Measurements from ENCODE around the gene PRKCE.
"Not testable (repeated sequence)": the region's sequence is repeated elsewhere in the genome, so short reads cannot be mapped to it uniquely, and the experiment has no call there.

The PRKCE gene

GRCh38 chr2:45872211-45872610 lies 220.7 kb downstream of the PRKCE start:
- no peak for DNase-seq

DNA sequence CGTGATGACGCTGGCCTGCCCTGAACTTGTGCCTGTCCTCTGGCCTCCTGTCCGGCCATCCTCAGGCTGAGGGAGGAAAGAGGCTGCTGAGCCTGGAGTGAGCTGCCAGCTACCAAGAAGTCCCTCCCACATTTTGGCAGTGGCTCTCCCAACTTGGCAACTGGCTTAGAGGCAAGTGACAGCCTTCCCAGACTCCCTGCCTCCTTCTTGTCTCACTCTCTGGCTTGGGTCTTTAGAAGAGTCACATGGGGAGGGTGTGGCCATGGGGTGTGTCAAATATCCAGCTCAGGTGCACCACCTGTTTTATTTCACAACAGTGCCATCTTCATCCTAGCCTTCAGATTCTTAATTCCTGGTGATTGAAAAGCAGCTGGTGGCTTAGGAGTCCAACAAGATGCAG lies 222.9 kb downstream of the PRKCE start:
- peak; percentile 82 for DNase-seq

GRCh38 chr2:45876611-45877010 lies 225.1 kb downstream of the PRKCE start:
- no peak for DNase-seq

GRCh38 chr2:45879406-45879805 lies 227.9 kb downstream of the PRKCE start:
- peak; percentile 24 for DNase-seq

- DNase-seq, result no peak
These were observed 228.5 kb downstream of the PRKCE start for GRCh38 chr2:45879936-45880335.

- DNase-seq, result no peak
These were observed 230.6 kb downstream of the PRKCE start for GRCh38 chr2:45881970-45882581.

DNA sequence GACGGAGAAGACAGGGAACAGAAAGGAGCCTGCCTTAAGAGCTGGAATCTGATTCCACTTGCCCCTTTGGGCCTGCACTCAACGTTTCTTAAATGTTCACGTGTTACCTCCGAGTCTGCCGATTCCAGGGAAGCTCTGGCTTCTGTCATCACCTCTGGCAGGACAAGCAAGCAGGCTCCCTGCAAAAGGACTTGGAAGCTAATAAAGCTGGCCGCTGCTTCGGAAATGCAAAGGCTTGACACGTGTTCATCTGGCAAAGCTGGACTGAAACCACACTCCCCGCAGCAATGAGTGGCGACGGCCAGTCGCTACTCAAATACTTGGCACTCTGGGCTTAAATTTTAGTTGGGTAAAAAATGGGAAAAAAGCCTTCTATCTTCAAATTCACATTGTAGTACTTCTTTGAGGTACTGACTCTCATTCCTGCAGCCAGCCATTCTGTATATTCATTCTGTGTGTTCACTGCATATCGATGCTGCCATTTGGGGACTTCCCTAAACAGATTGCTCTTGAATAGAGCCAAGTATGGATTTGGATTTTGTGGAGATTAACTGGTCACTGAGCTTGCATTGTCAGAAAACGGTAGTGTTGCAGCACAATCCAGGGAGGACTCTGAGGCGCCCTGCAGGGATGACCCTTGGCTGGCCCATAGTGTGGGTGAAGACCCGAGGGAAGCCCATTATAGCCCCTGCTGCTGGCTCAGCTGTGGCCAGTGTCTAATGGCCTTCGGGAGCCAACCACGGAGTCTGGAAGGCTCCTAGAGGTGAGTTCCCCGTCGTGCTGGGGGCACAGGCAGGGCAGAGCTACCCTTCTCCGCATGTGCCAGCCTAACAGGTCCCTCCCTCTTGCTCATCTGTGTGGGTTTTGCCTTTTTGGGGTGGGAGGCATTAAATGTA lies 231.5 kb downstream of the PRKCE start:
- DNase-seq, result no peak

DNA sequence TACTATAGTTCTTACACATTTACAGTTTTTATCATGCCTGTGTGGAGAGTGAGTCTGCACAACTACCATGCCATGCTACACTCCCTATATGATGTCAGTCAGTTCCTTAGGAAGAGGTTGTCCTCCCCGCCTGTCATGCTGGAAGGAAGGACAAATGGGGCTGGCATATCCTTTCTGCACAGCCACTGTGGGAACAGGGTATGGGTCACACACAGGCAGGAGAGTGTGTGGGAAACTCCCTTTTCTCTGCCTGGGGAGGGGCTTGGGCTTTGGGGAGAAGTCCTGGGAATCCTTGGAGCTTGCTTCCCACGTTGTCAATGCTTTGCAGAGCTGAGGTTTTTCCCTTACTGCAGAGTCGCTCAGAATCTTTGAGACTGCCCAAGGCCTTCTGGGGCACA lies 232.1 kb downstream of the PRKCE start:
- no peak for DNase-seq

DNA sequence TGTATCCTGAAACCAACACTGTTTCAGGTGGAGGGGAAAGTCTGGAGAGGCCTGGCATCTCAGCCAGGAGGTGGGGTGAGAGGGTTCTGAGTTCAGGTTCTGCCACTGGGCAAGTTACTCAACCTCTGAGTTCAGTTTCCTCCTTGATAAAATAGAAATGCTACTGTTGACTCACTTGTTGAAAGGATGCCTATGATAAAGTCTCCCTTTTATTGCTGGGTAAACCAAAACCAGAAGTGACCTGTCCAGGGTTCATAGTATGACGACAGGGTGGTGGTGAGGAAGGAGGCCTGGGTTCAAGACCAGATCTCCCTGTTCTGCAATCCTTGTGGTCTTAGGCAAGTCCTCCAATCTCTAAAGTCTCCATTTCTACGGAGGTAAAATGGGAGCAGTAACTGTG lies 232.7 kb downstream of the PRKCE start:
- DNase-seq, result no peak

DNA sequence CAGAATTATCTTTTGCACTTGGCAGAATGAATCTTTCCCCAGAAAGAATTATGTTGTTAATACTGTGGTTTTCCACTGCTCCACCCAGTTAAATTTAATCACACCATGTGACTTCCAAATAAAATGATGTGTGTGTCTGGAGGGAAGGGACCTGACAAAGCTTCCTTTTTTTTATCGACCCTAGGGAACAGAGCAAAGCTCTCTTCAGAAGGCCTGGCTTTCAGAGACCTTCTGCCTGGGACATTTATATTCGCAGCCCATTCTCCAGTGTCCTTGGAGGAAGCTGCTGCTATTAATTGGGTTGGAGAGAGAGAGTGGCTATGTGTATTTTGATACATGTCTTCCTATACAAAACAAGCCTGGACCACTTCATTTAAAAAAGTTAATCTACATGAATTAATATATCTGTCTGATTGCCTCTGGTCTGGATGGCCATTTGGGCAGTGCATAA lies 233.7 kb downstream of the PRKCE start:
- peak; percentile 71 for DNase-seq

GRCh38 chr2:45886171-45886663 lies 234.7 kb downstream of the PRKCE start:
- no peak for DNase-seq

GRCh38 chr2:45888167-45888566 lies 236.7 kb downstream of the PRKCE start:
- peak; percentile 21 for DNase-seq

DNA sequence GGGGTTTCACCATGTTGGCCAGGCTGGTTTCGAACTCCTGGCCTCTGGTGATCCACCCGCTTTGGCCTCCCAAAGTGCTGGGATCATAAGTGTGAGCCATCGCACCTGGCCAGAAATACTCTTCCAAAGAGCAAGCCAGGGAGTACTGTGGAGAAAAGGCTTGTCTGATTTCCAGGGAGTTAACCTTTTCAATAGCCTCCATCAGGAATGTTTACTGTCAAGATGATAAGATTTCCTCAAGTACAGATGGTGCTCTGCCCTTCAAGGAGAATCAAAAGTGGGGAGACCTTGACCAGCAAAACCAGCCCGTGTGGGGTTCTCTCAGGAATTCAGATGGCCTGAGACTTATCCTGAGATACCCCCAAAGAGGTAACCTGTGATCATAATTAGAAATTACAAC lies 237.2 kb downstream of the PRKCE start:
- peak; percentile 96 for DNase-seq

GRCh38 chr2:45889053-45889452 lies 237.6 kb downstream of the PRKCE start:
- DNase-seq, result peak; percentile 99

DNA sequence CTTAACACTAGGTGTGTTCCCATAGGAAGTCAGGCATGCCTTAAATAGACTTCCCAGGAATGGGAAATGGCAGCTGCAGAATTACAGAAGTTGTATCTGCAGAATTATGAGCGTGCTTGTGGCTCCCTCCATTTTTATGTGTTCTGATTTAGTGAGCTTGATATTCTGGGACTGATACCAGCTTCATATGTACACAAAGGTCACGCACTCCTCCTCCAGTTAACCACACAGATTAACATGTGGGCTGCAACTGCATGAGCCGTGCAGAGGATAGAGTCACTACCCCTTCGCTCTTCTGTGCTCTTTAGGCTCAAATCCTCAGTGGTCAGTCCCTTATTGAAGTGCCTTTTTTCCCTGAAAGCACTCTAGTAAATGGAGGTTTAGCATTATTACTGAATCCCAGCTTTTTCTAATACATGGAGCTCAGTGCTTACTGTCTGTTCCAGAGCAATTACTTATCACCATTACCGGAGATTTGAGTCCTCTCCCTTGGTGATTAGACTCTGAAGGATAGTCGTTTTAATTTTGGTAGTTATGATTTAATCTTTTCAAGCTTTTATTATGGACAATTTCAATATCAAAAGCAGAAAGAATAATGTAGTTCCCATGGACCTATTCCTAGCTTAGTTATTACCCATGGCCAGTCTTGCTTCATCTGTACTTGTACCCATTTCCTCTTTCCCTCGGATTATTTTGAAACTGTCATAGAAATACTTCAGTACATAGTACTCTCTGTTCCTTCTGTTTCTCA lies 238.3 kb downstream of the PRKCE start:
- peak; percentile 51 for DNase-seq

DNA sequence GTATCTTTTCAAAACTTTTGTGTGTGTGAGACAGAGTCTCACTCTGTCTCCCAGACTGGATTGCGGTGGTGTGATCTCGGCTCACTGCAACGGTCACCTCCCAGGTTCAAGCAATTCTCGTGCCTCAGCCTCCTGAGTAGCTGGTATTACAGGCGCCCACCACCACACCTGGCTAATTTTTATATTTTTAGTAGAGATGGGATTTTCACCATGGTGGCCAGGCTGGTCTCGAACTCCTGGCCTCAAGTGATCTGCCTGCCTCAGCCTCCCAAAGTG lies 238.8 kb downstream of the PRKCE start:
- not testable (repeated sequence) for DNase-seq

- peak; percentile 17 for DNase-seq
These were observed 239.3 kb downstream of the PRKCE start for GRCh38 chr2:45890819-45891218.

GRCh38 chr2:45891719-45892424 lies 240.4 kb downstream of the PRKCE start:
- DNase-seq, result peak; percentile 97

- peak; percentile 93 for DNase-seq
These were observed 240.9 kb downstream of the PRKCE start for GRCh38 chr2:45892425-45892745.

- no peak for DNase-seq
These were observed 241.3 kb downstream of the PRKCE start for GRCh38 chr2:45892757-45893156.

DNA sequence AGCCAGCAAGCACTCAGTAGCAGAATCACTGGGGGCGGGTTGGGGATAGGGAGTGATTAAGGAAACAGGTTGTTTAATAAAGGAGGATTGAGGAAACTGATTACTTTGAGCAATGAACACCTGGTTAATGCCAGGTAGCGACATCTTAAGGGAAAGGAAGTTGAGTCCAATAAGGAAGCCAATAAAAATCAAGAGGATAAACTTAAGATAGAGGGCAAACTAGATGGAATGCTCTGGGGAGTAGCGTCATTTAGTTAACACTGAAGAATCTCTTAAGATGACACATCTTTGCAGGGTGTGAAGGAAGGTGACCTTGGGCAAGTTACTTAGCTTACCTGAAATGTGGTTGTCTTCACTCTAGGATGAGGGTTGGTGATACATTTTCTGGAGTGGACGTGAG lies 242.7 kb downstream of the PRKCE start:
- no peak for DNase-seq

- DNase-seq, result no peak
These were observed 243.9 kb downstream of the PRKCE start for GRCh38 chr2:45895241-45895861.

- DNase-seq, result no peak
These were observed 244.8 kb downstream of the PRKCE start for GRCh38 chr2:45896311-45896710.

All from NCI-H2171 treated with DMSO at 0.1 percent for 48 hours (cell line).